Effector CD8-positive, alpha-beta T cell (primary cell): ENCODE measurements around the gene ZBTB7C.

ENCODE experiments used
- DNase-seq: peaks from one replicate; lab custom pipeline; 2025; lab: John Stamatoyannopoulos, UW

The ZBTB7C gene

GRCh38 chr18:48036226-48036625 is 373.0 kb downstream of the ZBTB7C start:
- no peak for DNase-seq

DNA sequence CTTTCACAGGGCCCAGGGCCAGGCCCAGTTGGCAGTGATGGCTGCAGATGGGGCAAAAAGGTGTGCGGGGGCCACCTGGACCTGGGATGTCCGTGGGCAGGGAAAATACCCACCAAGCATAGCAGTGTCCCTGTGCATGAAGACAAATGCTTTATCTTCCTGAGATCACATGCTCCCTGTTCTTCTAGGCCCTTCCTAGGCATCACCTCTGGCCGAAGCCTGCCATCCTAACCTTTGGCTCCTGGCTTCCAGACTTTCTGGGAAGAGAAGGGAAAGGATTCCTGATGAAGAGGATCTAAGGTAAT is 373.7 kb downstream of the ZBTB7C start:
- DNase-seq = no peak

DNA sequence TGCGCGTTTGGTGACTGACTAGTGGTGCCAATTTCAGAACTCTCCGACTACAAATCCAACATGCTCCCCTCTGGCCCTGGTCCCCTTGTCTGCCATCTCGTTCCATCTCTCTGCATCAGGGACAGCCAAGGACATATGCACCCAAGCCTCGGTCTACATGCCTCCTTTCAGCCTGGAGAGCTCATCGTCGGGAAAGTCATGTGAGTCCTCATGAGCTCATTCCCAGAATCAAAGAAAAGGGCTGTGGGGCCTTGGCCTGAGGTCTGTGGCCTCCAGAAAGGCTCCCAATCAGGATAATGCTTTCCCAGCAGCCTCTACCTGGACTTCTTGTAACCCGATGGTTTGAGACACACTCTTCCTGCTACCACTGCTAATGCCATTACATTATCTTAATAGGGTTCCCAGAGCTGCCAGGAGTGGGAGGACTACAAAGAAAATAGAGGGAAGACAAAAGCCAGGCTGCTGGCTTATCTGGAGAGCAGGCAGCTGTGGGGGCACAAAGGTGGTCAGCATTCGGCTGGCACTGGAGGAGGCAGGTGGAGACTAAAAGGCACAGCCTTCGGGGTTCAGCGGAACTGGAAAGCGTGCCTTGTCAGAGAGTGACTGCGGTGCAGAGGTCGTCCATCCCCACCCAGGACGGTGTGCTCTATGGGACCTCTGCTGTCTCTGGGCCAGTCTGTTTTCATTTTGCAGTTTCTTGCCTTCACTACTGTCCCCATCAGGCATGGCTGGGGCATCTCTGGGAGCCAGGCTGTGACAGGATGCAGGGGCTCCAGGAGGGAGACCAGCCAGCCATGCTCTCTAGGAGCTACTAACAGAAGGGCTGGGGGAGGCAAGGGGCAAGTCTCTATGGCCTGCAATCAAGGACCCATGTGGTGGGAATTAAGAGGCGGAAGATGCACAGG is 374.3 kb downstream of the ZBTB7C start:
- DNase-seq = no peak

- no peak for DNase-seq
These were observed 375.2 kb downstream of the ZBTB7C start for GRCh38 chr18:48033790-48034650.

DNA sequence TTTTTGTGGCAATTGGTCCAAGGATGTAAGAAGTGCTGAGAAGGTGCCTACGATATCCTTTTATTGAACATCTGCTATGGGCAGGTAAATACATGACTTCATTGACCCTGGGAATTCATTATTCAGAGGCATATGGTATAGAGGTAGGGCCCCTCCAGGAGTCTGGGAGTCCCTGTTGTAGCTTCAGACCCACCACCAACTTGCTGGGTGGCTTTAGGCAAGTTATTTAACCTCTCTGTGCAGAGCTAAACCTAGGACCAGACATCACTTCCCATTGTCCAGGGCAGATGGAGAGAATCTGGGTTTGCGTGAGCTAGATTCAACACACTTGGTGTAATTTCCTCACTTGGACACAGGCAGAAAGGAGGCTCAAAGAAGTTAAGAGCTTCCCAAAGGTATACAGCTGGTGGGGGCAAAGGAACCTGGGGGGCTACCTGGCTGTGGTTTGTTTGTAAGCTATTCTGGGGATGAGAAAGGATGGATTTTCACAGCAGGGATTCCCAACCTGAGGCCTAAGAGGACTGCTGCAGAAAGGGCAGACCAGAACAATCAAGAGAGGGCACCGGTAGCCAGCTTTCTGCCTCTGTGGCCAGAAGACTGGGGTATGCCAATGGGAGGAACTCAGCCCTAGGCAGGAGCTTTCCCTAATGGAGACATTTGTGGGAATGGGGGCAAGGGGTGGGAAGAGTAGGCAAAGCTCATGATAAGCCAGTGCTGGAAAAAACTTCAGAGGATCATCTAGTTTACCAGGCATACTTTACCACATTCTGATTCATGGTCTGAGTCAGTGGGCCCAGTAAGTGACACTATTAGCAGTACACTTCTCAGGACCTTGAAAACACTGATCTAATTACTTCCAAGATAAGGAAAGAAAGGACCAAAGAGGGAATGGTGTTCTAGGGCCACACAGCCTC is 376.1 kb downstream of the ZBTB7C start:
- no peak for DNase-seq

GRCh38 chr18:48031641-48032040 is 377.5 kb downstream of the ZBTB7C start:
- no peak for DNase-seq

- DNase-seq = no peak
These were observed 378.3 kb downstream of the ZBTB7C start for GRCh38 chr18:48030616-48031480.

- DNase-seq = no peak
These were observed 379.7 kb downstream of the ZBTB7C start for GRCh38 chr18:48029296-48029986.

- DNase-seq = no peak
These were observed 380.5 kb downstream of the ZBTB7C start for GRCh38 chr18:48028696-48029095.

DNA sequence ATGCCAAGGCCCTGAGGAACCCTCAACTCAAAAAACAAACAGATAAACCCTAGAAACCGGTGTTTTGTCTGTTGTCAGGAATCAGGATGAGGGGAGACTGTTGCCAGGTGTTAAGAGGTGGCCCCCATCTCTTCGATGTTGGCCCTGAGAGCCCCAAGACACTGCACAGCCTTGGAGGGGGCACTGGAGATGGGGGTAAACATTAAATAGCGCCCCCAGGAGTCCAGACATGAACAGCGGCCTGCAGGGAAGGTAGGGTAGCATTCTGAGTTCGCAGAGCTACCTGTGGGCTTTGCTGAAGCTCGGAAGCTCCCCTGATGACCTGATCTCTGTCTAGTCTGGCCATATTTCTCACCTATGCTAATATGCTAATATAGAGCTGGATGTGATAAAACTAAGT is 381.1 kb downstream of the ZBTB7C start:
- DNase-seq = no peak

DNA sequence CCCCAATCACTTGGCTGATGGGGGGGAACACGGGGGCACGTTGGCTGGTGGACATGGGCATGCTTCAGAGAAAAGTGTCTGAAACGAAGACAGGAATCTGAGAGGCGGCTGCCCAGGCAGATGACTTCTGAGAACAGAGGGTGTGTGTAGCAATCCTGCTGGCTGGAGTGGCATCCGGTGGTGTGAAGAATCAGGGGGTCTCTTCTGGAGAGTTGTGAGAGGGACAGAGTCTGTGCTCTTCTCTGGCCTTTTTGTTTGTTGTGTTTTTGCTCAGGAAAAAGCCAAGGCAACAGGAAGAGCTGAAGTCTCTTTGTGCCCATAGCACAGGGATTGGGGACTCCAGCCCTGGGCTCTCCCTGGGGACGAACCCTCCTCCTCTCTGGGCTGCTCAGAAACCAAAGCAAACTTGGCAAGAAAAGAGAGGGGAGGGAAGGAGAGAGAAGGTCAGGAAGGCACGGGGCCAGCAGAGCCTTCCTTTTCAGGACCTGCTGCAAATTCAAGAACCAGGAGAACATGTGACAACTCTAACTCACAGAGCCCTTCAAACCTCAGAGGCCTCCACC is 381.7 kb downstream of the ZBTB7C start:
- DNase-seq = no peak

DNA sequence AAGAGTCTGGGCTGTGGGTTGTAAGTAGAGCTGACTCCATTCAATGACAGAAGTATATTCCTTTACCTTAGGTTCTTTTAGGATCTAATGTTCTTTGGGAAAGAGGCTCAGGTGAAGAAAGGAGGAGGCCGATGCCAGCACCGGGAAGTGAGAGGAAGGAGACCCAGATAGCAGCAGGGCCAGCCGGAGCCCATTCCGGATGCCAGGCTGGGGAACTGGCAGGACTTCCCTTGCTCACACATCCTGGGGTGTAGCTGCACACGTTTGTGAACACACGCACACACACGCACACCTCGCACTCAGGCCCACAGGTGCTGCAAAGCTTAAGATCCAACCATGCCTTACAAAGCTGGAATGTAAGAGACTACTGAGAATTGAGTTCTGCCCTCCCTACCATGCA is 383.0 kb downstream of the ZBTB7C start:
- no peak for DNase-seq

DNA sequence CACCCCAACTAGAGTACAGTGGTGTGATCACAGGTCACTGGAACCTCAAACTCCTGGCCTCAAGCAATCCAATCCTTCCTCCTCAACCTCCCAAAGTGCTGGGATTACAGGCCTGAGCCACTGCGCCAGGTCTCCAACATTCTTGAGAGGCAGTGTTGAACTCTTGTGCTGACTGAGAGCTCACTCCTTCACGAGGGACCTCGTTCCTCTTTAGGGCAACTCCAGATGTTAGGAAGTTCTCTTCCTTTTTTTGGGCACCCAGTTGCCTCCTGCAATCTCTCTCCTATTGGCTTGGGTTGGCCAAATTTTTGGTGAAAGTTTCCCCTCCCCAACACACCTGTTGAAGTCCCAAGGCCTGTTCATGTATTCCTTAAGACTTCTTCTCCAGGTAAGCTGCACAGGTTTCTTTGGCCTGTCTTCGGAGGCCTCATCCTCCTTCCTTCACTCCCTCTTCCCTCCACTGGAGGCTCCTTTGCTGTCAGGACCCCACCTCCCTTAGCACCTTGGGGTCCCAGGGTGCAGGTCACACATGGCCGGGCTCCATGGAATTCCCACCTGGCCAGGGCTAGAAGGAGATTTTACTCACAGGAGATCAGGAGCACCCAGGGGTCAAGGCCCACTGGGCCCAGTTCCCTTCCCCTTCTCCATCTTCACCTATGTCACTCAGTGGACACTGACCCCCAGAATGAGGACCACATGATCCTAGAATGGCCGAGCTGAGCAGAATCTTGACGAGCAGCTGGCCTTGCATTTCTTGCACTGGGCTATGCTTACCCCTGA is 384.1 kb downstream of the ZBTB7C start:
- DNase-seq = no peak

DNA sequence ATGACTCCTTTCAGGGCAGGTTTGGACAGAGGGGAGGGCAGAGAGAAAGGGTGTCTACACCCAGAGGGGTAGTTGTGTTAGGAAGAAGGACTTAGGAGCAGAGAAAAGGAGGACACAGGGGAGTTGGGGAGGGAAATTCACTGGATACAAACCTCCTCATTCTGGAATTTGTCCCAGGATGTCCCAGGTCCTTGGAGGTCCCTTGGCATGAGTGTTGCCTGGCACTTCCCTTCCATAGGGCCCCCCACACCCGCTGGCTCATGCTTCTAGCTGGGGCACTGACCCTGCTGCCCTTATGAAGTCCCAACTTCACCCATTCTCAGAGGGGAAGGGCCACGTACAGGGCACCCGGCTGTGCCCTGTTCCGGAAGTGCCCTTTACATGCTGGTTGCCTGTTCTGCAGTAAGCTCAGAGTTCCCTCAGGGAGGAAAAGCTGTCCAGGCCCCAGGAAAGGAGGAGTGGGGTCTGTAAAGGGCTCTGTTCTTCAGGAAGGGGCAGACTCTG is 385.1 kb downstream of the ZBTB7C start:
- no peak for DNase-seq

DNA sequence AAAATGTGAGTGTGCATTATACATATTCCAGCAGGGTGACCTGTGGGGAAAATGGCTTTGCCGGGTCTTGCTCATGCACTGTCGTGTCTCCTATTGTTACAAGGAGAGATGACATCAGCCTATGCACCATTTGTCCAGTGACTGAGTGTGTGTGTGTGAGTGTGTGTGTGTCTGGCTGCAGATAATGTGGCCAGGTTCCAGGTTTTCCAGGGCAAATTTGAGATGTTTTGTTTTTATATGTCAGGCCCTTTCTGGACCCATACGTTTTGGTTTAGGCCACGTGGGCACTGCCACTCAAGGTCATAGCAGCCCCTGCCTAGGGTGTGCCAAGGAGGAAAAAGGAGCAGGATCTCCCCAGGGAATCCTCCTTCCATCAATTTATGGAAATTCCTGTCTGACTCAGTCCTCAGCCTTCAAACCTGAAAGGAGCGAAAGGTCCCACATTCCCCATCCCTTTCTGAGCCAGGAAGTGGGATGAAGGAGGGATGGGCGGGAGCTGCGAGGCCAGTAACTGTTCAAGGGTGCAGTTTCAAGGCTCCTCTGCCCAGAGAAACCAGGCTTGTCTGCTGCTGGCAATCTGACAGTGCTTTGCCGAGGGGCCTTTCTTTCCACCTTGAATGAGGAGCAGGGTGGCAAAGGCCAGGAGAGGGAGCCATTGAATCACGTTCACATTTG is 385.7 kb downstream of the ZBTB7C start:
- DNase-seq = no peak

GRCh38 chr18:48022531-48023329 is 386.5 kb downstream of the ZBTB7C start:
- DNase-seq = no peak

GRCh38 chr18:48022021-48022420 is 387.2 kb downstream of the ZBTB7C start:
- DNase-seq = no peak
